HCT116 (cell line): Measurements from ENCODE around the gene OR51E1. TPM values are rescaled to one million over a fixed set of nuclear protein-coding genes. Genes with fewer than 3 reads are reported as not detected.

Experiments used
- ATAC-seq: fragments of 200-7000 bp; cut with Tn5 transposase; 2 replicates; pipeline ENCODE4 v1.9.1; 2020; ENCODE audit warnings: mild to moderate bottlenecking, moderate library complexity
- BruUV-seq: library from RNA; stranded (reverse); fragments of 400-500 nt; replicated peaks from 2 replicates; lab custom pipeline; 2021; lab: Mats Ljungman, UMichigan
- CTCF ChIA-PET: fragments of 300-600 bp; sonication (Branson Sonifier 250); formaldehyde crosslinking; loops from one replicate; lab custom pipeline; 2021; ENCODE audit warnings: antibody characterized with exemption; lab: Charles Lee
- POLR2A ChIA-PET: fragments of 300-600, 350-600 bp; sonication (Branson Sonifier 250); formaldehyde crosslinking; loops from one replicate; lab custom pipeline; 2021; ENCODE audit warnings: antibody characterized with exemption; lab: Charles Lee
- RAD21 ChIA-PET, 2 experiments: fragments of 300-600 bp; sonication (Branson Sonifier 250); formaldehyde crosslinking; loops; one replicate each; lab custom pipeline; 2023; ENCODE audit warnings: low total read pairs in 2 of 2; ENCODE audit not compliant: uncharacterized antibody in 2 of 2, unreplicated experiment in 2 of 2, low non-redundant PET in 1 of 2; lab: Charles Lee
- DNase-seq: peaks from one replicate; pipeline ENCODE4 v3.0.0-alpha.2; 2010; ENCODE audit warnings: low read depth, low spot score
- H2AFZ ChIP-seq: fragments of 200-600 bp; shearing (Covaris generic), sonication (generic); 2 replicates; pipeline ENCODE4 v1.6.1; 2017; ENCODE audit warnings: low read depth, mixed run types, mixed read lengths, antibody characterized with exemption, low read length; ENCODE audit not compliant: poor library complexity, severe bottlenecking
- H3K27ac ChIP-seq: 2 replicates; pipeline ENCODE4 v1.5.1; 2012; ENCODE audit warnings: low read depth, low read length
- H3K27me3 ChIP-seq: fragments of 200-600 bp; sonication (generic); 2 replicates; pipeline ENCODE4 v1.6.1; 2016; ENCODE audit warnings: mixed run types, low read length, mixed read lengths; ENCODE audit not compliant: insufficient read depth
- H3K36me3 ChIP-seq, 2 experiments: fragments of 200-500 bp in 1 of 2; fragments of 200-600 bp in 1 of 2; sonication (Bioruptor generic) in 1 of 2; sonication (generic) in 1 of 2; 2 replicates each; pipeline versions ENCODE4 v1.5.1 to v1.6.1; 2014 to 2016; ENCODE audit warnings: low read length in 2 of 2, inconsistent platforms in 1 of 2, mixed read lengths in 1 of 2, mixed run types in 1 of 2; ENCODE audit not compliant: insufficient read depth in 2 of 2, control insufficient read depth in 1 of 2
- H3K4me1 ChIP-seq, 2 experiments: fragments of 200-600 bp in 1 of 2; sonication (generic) in 1 of 2; 2 replicates each; pipeline versions ENCODE4 v1.5.1 to v1.6.1; 2012 to 2017; ENCODE audit warnings: low read length in 2 of 2, inconsistent platforms in 1 of 2, mild to moderate bottlenecking in 1 of 2, mixed read lengths in 1 of 2, mixed run types in 1 of 2, moderate library complexity in 1 of 2; ENCODE audit not compliant: insufficient read depth in 2 of 2, control insufficient read depth in 1 of 2
- H3K4me2 ChIP-seq: fragments of 200-600 bp; sonication (generic); 2 replicates; pipeline ENCODE4 v1.6.1; 2017; ENCODE audit warnings: mixed run types, low read length, mixed read lengths
- H3K4me3 ChIP-seq, 2 experiments: fragments of 200-600 bp in 1 of 2; sonication (generic) in 1 of 2; replicated peaks in 1 of 2; 2 replicates each; pipeline ENCODE4 v1.5.1; 2011 to 2016; ENCODE audit warnings: low read length in 2 of 2, control low read depth in 1 of 2, low read depth in 1 of 2, mild to moderate bottlenecking in 1 of 2, mixed read lengths in 1 of 2, mixed run types in 1 of 2
- H3K79me2 ChIP-seq: fragments of 200-600 bp; sonication (generic); 2 replicates; pipeline ENCODE4 v1.6.1; 2017; ENCODE audit warnings: mild to moderate bottlenecking, mixed run types, low read length, moderate library complexity, mixed read lengths; ENCODE audit not compliant: insufficient read depth
- H3K9ac ChIP-seq: fragments of 200-600 bp; sonication (generic); 2 replicates; pipeline ENCODE4 v1.6.1; 2016; ENCODE audit warnings: low read length, mixed read lengths
- H3K9me2 ChIP-seq: fragments of 200-600 bp; sonication (generic), shearing (Covaris generic); 2 replicates; pipeline ENCODE4 v1.6.1; 2017; ENCODE audit warnings: mixed run types, mild to moderate bottlenecking, moderate library complexity; ENCODE audit not compliant: insufficient read depth
- H3K9me3 ChIP-seq, 2 experiments: fragments of 200-500 bp in 1 of 2; fragments of 200-600 bp in 1 of 2; sonication (Bioruptor generic) in 1 of 2; sonication (generic) in 1 of 2; 2 replicates each; pipeline ENCODE4 v1.6.1; 2014 to 2017; ENCODE audit warnings: low read length in 2 of 2, mixed read lengths in 2 of 2, inconsistent platforms in 1 of 2, low read depth in 1 of 2, mild to moderate bottlenecking in 1 of 2, mixed run types in 1 of 2, moderate library complexity in 1 of 2; ENCODE audit not compliant: control insufficient read depth in 1 of 2, insufficient read depth in 1 of 2
- H4K20me1 ChIP-seq: fragments of 200-600 bp; sonication (generic), shearing (Covaris generic); 2 replicates; pipeline ENCODE4 v1.6.1; 2017; ENCODE audit warnings: mixed run types, mild to moderate bottlenecking, moderate library complexity; ENCODE audit not compliant: insufficient read depth
- CEBPB ChIP-seq: IDR thresholded peaks from 2 replicates; pipeline ENCODE4 v1.6.1; 2012; ENCODE audit warnings: low read depth
- ELF1 ChIP-seq: IDR thresholded peaks from 2 replicates; pipeline ENCODE4 v1.6.1; 2012; ENCODE audit warnings: low read depth, borderline replicate concordance
- FOSL1 ChIP-seq: IDR thresholded peaks from 2 replicates; pipeline ENCODE4 v1.6.1; 2012; ENCODE audit warnings: low read depth
- JUND ChIP-seq: IDR thresholded peaks from 2 replicates; pipeline ENCODE4 v1.6.1; 2012
- POLR2AphosphoS5 ChIP-seq: IDR thresholded peaks from 2 replicates; pipeline ENCODE4 v1.6.1; 2011; ENCODE audit warnings: mild to moderate bottlenecking, low read depth, low read length, moderate library complexity
- RAD21 ChIP-seq: IDR thresholded peaks from 2 replicates; pipeline ENCODE4 v1.6.1; 2012; ENCODE audit warnings: low read depth, mild to moderate bottlenecking
- SIN3A ChIP-seq: IDR thresholded peaks from 2 replicates; pipeline ENCODE4 v1.6.1; 2012; ENCODE audit warnings: low read depth
- ZNF274 ChIP-seq: fragments of 200-500 bp; sonication (Bioruptor generic); IDR thresholded peaks from 2 replicates; pipeline ENCODE4 v1.6.1; 2014; ENCODE audit warnings: mild to moderate bottlenecking, low read depth, low read length, inconsistent platforms
- intact Hi-C: fragments of 100-400 bp; cut with micrococcal nuclease; formaldehyde crosslinking; loops from 2 replicates; pipeline ENCODE4 v1.10.0; 2022
- total RNA-seq: library from RNA; stranded (reverse); gene quantifications from one replicate; pipeline ENCODE4 v1.2.1, GENCODE V29; 2021; ENCODE audit not compliant: unreplicated experiment
- TF ChIP-seq, protein P1 (sequence below): IDR thresholded peaks from 2 replicates; pipeline ENCODE4 v1.6.1; 2012
- TF ChIP-seq, protein P2 (sequence below): IDR thresholded peaks from 2 replicates; pipeline ENCODE4 v1.6.1; 2012
- TF ChIP-seq, protein P3 (sequence below): IDR thresholded peaks from 2 replicates; pipeline ENCODE4 v1.6.1; 2012; ENCODE audit warnings: low read depth

OR51E1 gene
- total RNA-seq, 1 experiment from 2014 or later, result not detected

DNA sequence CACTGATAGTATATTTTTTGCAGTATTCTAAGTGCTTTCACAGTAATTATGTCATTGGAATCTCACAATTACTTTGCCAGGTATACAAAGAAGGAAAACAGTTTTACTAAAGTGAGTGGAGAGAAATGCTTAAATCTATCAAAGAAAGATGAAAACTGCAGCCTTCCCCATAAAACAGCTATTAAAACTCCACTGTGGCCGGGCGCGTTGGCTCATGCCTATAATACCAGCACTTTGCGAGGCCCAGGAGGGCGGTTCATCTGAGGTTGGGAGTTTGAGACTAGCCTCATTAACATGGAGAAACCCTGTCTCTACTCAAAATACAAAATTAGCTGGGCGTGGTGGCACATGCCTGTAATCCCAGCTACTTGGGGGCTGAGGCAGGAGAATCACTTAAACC is 19.1 kb downstream of the OR51E1 start (continued):
- TF ChIP-seq, protein P1, sequence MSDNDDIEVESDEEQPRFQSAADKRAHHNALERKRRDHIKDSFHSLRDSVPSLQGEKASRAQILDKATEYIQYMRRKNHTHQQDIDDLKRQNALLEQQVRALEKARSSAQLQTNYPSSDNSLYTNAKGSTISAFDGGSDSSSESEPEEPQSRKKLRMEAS, result no peak
- TF ChIP-seq, protein P2, sequence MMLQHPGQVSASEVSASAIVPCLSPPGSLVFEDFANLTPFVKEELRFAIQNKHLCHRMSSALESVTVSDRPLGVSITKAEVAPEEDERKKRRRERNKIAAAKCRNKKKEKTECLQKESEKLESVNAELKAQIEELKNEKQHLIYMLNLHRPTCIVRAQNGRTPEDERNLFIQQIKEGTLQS, result no peak
- TF ChIP-seq POLR2AphosphoS5, result no peak
- no peak for TF ChIP-seq CEBPB
- no peak for TF ChIP-seq ELF1
- no peak for TF ChIP-seq SIN3A
- no peak for TF ChIP-seq ZNF274
- TF ChIP-seq RAD21, result no peak
- TF ChIP-seq, protein P3, sequence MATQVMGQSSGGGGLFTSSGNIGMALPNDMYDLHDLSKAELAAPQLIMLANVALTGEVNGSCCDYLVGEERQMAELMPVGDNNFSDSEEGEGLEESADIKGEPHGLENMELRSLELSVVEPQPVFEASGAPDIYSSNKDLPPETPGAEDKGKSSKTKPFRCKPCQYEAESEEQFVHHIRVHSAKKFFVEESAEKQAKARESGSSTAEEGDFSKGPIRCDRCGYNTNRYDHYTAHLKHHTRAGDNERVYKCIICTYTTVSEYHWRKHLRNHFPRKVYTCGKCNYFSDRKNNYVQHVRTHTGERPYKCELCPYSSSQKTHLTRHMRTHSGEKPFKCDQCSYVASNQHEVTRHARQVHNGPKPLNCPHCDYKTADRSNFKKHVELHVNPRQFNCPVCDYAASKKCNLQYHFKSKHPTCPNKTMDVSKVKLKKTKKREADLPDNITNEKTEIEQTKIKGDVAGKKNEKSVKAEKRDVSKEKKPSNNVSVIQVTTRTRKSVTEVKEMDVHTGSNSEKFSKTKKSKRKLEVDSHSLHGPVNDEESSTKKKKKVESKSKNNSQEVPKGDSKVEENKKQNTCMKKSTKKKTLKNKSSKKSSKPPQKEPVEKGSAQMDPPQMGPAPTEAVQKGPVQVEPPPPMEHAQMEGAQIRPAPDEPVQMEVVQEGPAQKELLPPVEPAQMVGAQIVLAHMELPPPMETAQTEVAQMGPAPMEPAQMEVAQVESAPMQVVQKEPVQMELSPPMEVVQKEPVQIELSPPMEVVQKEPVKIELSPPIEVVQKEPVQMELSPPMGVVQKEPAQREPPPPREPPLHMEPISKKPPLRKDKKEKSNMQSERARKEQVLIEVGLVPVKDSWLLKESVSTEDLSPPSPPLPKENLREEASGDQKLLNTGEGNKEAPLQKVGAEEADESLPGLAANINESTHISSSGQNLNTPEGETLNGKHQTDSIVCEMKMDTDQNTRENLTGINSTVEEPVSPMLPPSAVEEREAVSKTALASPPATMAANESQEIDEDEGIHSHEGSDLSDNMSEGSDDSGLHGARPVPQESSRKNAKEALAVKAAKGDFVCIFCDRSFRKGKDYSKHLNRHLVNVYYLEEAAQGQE, result no peak

DNA sequence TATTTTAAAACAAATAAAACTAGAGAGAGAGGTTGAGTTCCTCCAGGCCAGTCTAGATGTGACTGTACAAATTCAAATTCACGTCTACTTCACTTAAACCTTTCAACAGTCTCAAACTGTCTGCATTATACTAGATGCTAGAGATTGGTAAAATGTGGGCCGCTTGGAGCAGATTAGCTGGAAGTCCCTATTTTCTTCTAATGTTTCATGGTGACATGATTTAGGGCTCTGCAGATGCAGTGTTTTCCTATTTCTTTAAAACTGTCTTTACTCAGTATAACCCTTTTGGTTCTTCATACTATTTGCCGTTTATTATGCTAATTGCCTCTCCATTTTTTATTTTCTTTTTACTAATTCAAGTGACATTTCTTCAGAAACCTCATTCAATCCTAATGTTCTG is 20.4 kb downstream of the OR51E1 start:
- H2AFZ ChIP-seq, result no peak overlapping the region
- RAD21 ChIA-PET, result no interaction called here

More for the DNA sequence above, 20.4 kb downstream of the OR51E1 start:
- intact Hi-C loops, result no loop called here
- no peaks in the 10 kb centered on the region for H3K4me1 ChIP-seq
- H3K9me3 ChIP-seq, result no peaks in the 10 kb centered on the region
- POLR2A ChIA-PET, result no interaction called here
- DNase-seq (no peak), ATAC-seq (no peak)
- no peaks in the 10 kb centered on the region for H3K36me3 ChIP-seq
- no peaks in the 10 kb centered on the region for H3K79me2 ChIP-seq
- CTCF ChIA-PET, result no interaction called here
- no peak overlapping the region for H3K4me3 ChIP-seq
- BruUV-seq, result no TSS peak
- no peaks in the 10 kb centered on the region for H3K9me2 ChIP-seq
- H3K4me2 ChIP-seq, result no peak overlapping the region
- H4K20me1 ChIP-seq, result no peaks in the 10 kb centered on the region
- H3K27ac ChIP-seq, result no peak overlapping the region
- no peak for TF ChIP-seq JUND
- no peak for TF ChIP-seq FOSL1
- TF ChIP-seq ZNF274, result no peak
- TF ChIP-seq, protein P1, result no peak
- no peak for TF ChIP-seq SIN3A
- no peak for TF ChIP-seq POLR2AphosphoS5
- H3K27me3 ChIP-seq, result peaks cover 61% of the 10 kb centered on the region
- no peak overlapping the region for H3K9ac ChIP-seq
